ENCODE results near the gene MPC1L.

DNA sequence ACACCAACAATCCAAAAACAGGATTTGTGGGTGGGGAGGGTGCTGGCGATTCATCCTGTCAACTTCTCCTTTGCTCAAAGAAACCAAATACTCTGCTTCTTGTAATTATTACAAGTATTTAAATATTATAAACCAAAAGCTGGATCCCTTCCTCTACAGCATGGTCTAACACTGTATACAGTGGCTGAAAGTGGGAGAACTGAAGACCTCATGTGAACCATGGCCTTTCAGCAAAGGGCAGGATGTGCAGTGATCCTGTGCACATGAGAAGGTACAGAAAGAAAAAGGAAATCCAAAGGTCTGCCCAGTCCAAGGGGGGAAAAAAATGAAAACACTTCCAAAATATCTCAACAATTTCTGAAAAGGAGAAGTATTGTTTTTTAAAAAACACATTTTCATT, 29.4 kb downstream of the MPC1L start:
- TF ChIP-seq CTCF (IDR thresholded peaks at IDR 0.05), result no peak
- no peak for TF ChIP-seq POLR2A (IDR thresholded peaks at IDR 0.05)
